PFSK-1 (cell line): ENCODE data around the gene RALBP1.

Experiments
- FOXP2 ChIP-seq: optimal IDR thresholded peaks from 2 replicates; pipeline ENCODE3; 2011; ENCODE audit warnings: borderline replicate concordance, control low read depth, inconsistent platforms; ENCODE audit not compliant: insufficient read depth; ENCODE audit errors: extremely low read length, extremely low read depth
- POLR2AphosphoS5 ChIP-seq: IDR thresholded peaks from 2 replicates; pipeline ENCODE4 v1.6.1; 2012; ENCODE audit warnings: low read depth, mild to moderate bottlenecking, control low read depth, low read length, moderate library complexity
- REST ChIP-seq, 2 experiments: IDR thresholded peaks; 2 replicates each; pipeline versions ENCODE4 v1.6.1 to v1.8.0; 2011 to 2012; ENCODE audit warnings: low read depth in 2 of 2, low read length in 2 of 2, control low read depth in 1 of 2, inconsistent platforms in 1 of 2, mild to moderate bottlenecking in 1 of 2, moderate library complexity in 1 of 2; ENCODE audit not compliant: insufficient read depth in 1 of 2
- SIN3A ChIP-seq: IDR thresholded peaks from 2 replicates; pipeline ENCODE4 v1.6.1; 2012; ENCODE audit warnings: mild to moderate bottlenecking, low read length, moderate library complexity, borderline replicate concordance; ENCODE audit not compliant: insufficient read depth
- TAF1 ChIP-seq: IDR thresholded peaks from 2 replicates; pipeline ENCODE4 v1.6.1; 2012; ENCODE audit warnings: low read length, control low read depth, borderline replicate concordance; ENCODE audit not compliant: insufficient read depth

Gene RALBP1

GRCh38 chr18:9495916-9496705 lies 20.8 kb downstream of the RALBP1 start:
- TF ChIP-seq TAF1 (no peak), REST (IDR thresholded peaks at IDR 0.05; ENCODE audit: insufficient read depth in 1 of 2, low read depth in 2 of 2, low read length in 2 of 2) (no peak), SIN3A (no peak), FOXP2 (no peak), POLR2AphosphoS5 (no peak)

- TF ChIP-seq FOXP2 (no peak), REST (IDR thresholded peaks at IDR 0.05; ENCODE audit: insufficient read depth in 1 of 2, low read depth in 2 of 2, low read length in 2 of 2) (no peak), POLR2AphosphoS5 (no peak), TAF1 (no peak), SIN3A (no peak)
These were observed 30.9 kb downstream of the RALBP1 start for GRCh38 chr18:9506046-9506792.

GRCh38 chr18:9507565-9508088 lies 32.3 kb downstream of the RALBP1 start:
- no peak for TF ChIP-seq POLR2AphosphoS5
- TF ChIP-seq FOXP2: no peak
- no peak for TF ChIP-seq TAF1
- no peak for TF ChIP-seq REST (IDR thresholded peaks at IDR 0.05; ENCODE audit: insufficient read depth in 1 of 2, low read depth in 2 of 2, low read length in 2 of 2)
- TF ChIP-seq SIN3A: no peak

GRCh38 chr18:9508446-9509025 lies 33.2 kb downstream of the RALBP1 start:
- no peak for TF ChIP-seq TAF1

GRCh38 chr18:9513971-9514512 lies 38.7 kb downstream of the RALBP1 start:
- TF ChIP-seq POLR2AphosphoS5: no peak
- TF ChIP-seq SIN3A: no peak
- no peak for TF ChIP-seq REST (IDR thresholded peaks at IDR 0.05; ENCODE audit: insufficient read depth in 1 of 2, low read depth in 2 of 2, low read length in 2 of 2)
- no peak for TF ChIP-seq FOXP2
- TF ChIP-seq TAF1: no peak
